NCI-H146 treated with DMSO at 0.1 percent for 48 hours (cell line): ENCODE measurements around the gene NPHP4.

Experiments
- DNase-seq: peaks from one replicate; lab custom pipeline; 2025; ENCODE audit not compliant: unreplicated experiment; lab: John Stamatoyannopoulos, UW

Gene NPHP4

DNA sequence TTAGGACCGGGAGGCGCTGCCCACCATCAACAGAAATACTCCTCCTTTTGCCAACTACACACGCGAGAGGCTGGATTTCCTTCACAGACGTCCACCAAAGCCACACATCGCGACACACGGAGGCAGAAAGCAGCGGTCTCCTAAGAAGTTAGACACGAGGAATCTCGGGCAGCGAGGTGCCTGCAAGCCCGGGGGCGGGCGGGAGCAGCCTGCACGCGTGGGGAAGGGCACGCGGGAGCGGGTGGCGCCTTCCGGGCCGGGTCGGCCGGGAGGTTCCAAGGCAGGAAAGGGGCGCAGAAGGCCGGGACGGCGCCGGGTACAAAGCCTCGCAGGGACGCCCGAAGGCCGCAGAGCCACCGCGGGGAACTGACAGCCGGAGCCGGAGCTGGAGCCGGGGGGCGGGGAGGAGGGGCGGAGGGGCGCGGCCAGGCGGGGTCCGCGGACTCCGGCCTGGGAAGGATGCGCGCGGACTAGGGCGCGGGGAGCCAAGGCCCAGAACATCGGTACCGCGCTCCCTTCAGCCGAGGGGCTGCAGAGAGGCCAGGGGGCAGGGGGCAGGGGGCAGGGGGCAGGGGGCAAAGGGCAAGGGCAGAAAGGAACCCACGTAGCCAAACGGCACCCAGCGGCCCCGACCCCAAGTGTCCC is 722 bp downstream of the NPHP4 start:
- no peak for DNase-seq

DNA sequence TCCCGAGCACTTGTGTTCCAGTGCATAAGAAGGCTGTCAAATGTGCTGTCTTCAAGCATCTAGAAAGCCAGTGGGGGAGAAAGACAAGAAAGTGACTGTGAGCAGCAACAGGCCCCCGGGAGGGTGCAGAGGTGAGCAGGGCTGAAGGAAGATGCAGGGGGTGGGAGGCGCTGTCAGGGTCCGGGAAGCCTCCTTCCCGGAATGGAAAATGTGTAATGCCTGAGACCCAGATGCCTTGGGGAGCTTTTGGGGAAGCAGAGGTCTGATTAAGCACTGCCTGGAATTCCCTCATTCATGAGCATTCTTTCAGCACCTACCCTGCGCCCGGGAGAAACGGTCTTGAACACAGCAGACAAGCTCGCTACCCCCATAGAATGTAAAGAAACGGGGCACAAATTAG is 1.3 kb downstream of the NPHP4 start:
- DNase-seq = no peak

DNA sequence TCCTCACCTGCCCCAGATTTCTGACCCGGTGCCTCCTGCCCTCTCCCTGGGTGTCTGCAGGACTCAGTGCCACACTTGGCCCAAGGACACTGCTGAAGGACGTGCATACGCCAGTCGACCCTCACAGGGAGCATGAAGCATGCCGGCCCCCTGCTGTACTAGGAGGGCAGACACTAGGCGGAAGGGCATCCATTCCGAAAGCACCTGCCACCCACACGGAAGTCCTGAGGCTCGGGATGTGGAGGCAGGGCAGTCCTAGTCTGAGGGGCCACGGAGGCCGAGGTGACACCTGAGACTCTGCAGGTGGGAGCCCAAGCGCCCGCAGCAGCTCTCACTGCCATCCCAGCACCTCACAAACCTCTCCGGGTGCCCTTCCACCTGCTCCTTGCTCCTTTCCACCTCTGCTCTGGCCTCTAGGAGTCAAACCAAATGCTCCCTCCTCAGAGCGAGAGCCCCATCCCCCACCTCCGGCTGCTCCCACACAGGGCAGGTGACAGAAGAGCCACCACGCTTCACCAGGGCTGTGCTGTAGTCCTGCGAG is 2.4 kb downstream of the NPHP4 start:
- DNase-seq = no peak

DNA sequence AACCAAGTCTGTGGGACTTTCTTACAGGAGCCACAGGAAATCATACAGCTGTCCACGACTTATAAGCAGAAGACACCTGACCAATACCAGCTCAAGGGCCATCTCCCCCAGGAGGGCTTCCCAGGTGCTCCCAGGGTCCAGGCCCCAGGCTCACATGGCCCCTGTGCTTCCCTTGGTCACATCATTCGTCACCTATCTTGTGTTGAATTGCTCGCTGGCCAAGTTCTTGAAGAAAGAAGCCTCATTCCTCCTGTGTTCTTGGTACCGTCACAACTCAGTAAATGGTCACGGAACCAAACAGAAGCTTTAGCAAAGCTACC is 3.0 kb downstream of the NPHP4 start:
- DNase-seq = no peak

DNA sequence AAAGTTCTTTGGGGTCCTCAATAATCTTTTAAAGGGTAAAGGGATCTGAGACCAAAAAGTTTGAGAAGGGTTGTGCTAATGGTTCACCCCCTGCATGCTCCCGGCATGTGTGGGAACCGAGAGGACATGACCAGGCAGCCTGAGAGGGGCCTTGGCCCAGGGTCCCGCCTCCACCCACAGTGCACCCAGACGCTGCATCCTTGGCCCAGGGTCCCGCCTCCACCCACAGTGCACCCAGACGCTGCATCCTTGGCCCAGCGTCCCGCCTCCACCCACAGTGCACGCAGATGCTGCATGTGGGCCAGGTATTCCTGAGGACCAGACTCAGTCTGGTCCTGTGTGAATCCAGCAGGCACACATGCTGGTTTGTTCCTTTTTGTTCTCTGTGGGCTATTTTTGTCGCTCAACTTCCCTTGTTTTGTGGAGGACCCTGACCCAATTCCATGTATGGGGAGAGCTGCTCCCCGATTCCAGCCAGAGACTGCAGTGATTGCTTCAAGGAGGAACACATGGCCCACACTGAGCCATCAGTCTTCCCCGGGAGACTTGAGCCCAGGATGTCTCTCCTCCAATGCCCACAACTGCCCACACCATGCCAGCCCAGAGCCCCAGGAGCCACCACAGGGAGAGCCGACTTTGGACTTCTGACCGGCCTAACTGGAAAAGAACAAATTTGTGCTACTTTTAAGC is 3.5 kb downstream of the NPHP4 start:
- no peak for DNase-seq

DNA sequence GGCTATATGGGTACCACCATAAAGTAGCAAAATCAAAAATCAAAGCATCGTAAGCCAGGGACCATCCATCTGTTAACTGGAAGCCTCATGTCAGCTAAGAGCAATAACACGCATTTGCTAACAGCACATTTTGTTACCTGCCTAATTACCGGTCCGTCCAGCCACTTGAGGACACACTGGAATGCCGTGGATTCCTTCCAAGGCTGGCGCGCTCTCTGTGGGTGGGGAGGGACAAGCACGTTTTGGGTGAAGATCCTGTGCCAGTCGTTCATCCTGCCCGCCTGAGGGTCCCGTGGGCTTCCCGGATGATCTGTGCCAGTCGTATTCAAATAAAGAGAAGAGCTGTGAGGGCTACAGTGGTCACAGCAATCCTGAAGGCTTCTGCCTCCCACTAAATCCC is 6.2 kb downstream of the NPHP4 start:
- DNase-seq = no peak

DNA sequence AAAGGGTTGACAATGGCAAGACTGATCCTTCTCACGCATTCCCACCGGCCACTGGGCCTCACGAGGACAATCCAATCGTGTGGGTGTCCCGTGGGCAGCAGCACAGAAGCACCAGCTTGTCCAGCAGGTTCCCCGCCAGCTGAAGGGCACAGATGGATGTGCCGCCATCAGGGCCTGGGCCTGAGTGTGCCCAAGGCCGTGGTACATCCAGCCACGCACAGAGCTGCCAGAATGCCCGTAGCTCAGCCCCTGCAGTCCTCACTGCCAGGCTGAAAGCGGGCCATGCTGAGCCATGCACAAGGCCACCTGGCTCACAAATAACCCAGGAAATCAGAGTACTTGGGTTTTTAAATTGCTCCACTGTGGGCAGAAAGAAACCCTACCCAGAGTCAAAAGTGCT is 7.0 kb downstream of the NPHP4 start:
- no peak for DNase-seq

DNA sequence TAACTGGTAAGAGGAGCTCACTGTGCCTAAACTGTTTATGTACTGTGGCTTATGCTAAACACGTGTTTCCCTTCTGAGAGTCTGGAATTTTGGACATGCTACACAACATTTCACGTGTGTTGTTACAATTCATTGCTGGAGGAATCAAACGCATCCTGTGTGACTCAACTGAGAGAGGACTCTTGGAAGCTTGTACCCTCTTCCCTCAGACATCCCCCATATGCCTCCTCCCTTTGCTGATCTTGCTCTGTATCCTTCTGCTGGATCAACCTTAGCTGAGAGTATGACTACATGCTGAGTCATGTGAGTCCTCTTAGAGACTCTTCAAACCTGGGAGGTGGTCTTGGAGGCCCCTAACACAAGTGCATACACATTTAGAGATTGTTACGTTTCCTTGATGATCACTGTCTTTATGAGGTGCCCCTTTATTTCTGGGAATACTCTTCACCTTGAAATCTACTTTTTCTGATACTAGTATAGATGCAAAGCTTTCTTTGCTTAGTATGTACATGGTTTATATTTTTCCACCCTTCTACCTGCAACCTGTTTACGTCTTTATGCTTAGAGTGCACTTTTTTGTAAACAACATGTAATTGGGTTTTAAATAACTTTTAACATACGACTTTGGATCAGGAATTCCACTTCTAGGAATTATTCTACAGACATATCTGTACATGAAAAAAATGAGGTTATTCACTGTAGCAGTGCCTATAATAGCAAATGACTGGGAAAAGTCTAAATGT is 8.7 kb downstream of the NPHP4 start:
- no peak for DNase-seq

DNA sequence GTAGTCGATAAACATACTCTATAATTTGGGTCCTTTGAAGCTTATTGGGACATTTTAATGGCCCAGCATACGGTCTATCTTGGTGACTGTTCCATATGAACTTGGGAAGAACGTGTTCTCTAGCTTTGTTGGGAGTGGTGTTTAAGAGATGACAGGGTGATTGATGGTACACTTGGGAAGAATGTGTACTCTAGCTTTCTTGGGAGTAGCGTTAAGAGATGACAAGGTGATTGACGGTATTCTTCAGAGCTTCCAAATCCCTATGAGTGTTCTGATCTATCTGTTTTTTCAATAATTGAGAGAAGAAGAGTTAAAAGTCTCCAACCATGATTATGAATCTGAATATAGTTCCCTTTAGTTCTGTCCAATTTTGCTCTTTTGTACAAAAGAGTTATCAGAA is 9.4 kb downstream of the NPHP4 start:
- no peak for DNase-seq

DNA sequence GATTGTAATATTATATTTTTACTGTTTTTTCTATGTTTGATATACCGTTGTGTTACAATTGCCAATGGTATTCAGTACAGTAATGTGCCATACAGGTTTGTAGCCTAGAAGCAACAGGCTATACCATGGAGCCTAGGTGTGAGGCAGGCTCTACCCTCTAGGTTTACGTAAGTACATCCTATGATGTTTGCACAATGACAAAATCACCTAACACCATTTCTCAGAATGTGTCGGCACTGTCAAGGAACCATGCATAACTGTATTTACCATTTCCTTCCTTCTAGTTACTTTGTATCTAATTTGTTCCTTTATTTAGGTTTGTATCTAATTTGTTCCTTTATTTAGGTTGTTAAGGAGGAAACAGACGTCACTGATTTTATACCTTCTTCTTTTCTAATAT is 9.9 kb downstream of the NPHP4 start:
- DNase-seq = no peak

DNA sequence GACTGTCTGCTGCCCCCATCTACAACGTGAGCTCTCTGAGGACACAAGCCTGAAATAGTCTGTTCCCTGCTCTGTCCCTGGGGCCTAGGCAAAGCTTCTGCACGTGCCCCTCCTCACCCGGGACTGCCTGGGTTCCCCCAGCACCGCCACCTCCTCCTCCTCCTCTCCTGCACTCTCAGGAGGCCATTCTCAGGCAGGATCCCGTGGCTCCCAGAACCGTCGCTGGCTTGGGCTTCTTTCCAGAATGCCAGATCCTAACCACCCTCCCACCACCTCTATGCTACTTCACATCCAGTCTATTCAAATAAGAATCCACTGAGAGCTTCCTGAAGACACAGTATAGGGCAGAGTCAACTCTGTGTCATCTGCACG is 11.2 kb downstream of the NPHP4 start:
- no peak for DNase-seq

DNA sequence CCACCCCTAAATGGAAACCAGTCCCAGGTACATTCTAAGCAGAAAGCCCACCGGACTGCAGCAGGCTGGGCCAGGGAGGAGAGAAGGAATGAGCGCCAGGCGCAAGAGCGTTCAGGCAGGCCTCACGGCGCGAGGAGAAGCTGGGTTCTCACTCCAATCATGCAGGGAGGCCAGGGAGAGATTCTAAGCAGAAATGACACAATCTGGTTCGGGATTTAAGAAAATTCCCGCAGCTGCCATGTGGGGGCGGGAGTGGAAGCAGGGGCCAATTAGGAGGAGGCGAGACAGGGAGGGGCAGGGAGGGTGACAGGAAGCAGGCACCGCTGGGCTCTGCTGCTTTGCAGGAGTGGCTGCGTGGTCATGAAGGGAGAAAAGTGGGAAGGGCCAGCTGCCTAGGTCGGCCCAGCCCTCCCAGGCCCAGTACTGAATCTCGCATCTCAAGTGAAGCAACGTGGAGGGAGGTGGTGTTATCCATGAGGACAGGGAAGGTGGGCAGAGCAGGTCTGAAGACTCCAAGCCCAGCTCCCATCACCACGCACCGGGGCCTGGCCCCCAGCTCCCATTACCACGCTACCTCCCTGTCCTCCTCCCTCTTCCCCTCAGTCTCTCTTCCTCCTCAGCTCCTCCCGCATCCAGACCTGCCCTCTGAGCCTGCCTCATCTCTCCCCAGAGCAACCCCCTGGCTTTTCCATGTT is 11.8 kb downstream of the NPHP4 start:
- no peak for DNase-seq

DNA sequence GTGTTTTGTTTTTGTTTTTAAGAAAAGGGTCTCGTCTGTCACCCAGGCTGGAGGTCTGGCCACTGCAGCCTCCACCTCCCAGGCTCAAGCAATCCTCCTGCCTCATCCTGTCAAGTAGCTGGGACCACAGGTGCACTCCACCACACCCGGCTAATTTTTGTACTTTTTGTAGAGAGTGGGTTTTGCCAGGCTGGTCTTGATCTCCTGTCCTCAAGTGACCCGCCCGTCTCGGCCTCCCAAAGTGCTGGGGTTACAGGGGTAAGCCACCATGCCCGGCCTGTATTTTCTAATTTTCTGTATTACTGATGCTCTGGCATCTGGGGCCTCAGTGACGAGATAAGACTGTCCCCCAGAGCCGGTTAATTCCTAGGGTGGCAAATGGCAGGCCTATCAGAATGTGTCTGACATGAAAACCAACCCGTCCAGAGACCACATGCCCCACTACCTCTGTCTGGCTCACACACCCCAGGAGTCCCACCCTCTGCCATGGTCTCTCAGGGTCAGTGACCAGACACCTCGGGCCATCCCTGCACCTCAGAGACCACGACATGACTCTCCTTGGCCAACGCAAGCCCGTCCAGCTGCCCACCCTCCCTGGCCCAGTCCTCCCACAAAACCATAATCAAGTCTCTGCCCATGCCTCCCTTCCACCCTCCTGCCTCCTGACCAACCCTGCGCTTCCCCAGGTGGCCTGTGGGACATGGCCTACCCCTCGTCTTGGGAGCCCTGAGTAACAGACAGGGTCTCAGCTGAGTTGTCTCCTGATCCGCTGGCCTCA is 12.5 kb downstream of the NPHP4 start:
- DNase-seq = no peak

DNA sequence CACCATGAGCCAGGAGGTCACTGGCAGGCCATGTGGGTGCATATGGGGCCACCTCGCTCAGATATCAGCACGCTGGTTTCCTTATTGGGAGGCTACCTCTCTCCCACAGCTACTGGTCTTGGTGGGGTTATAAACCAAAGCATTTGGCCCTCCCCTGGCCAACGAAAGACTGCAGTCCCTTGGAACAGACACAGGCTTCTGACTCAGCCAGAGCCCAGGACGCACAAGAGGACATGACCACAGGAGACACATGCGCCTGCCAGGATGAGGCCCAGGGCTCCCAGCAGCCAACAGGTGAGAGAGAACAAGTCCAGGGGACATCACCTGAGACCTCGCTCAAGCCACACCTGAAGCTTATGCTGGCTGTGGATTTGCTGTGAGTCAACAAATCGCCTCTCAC is 13.8 kb downstream of the NPHP4 start:
- no peak for DNase-seq

DNA sequence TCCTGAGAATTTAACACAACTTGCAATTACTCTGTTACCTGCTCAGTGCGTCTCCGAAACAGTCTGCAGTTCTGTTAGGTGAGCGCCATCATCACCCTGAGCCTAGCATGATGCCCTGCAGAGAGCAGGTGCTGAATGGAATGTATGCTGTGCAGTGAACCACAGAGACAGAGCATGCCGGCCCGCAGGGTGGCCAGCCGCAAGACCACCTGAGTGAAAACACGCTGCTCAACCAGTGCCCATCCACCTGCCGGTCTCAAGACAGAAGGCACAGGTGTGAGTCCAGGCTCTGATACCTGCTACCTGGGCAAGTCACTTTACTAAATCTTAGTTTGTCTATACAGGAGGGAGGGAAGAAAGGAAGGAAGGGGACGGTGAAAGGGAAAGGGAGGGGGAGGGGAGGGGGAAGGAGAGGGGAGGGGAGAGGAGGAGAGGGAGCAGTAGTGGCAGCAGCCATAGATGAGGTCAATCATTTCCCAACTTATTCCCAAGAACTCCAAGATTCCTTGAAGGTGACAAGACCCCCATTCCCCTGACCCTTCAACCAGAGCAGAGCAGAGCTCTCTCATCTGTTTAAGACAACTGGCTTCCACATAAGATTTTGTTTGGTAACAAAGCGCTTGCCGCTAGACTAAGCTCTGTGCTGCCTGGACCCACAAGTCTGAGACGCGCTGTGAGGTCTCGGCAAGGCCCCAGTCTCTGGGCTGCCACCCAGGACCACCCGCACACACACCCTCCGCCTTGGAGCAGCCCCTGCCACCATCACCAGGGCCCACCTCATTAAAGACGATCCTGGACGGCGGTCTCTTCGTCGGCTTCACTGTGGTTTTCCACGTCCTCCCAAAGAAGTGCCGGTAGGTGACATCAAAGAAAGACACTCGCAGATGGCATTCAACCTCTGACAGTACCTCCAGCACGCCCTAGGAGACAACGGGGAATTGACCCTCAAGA is 14.5 kb downstream of the NPHP4 start:
- DNase-seq = no peak

DNA sequence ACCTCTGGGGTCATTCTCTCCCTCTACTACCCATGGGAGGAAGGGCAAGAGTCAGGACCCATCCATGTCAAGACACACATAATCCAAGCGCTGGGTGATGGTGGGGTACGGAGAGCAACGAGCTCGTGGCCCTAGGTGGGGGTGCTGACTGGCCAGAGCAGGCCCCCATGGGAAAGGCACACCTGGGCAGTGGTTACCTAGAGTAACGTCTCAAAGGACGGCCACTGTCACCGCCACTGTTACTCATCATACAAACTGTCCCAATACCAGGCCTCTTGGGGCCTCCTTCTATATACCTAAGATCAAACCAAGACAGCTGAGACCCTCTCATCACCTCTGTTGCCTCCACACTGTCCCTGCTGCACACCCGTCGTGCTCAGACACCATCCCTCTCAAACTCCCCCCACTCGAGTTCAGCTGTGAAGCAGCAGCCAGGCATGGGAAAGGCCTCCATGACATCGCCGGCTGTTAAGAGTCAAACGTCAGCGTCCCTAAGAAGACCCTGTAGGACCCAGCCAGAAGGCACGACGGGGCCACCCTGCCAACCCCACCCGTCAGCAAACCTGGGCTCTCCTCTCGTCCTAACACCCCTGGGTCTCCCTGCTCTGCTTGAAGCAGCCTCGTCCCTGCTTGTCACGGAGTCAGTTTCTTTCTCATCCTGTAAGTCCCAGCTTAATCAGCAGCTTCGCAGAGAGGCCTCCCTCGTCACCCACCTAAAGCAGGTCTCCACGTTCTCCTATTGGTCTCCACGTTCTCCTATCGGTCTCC is 15.3 kb downstream of the NPHP4 start:
- no peak for DNase-seq

DNA sequence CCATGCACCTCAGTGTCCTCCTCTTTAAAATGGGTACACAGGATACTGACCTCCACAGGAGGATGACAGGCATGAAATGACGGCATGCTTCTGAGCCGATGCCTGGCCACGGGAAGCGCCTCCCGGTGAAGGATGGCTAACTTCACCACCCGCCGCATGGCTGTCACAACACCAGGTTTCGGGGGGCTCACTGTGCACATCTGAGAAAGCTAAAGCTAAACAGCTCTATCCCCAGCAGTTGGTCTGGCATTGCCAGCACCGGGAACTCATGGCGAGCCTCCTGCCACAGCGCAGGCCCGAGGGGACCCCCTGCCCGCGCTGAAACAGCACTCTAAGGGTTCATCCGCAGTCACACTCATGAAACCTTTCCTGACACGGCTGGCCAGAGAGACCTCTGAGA is 16.0 kb downstream of the NPHP4 start:
- no peak for DNase-seq

DNA sequence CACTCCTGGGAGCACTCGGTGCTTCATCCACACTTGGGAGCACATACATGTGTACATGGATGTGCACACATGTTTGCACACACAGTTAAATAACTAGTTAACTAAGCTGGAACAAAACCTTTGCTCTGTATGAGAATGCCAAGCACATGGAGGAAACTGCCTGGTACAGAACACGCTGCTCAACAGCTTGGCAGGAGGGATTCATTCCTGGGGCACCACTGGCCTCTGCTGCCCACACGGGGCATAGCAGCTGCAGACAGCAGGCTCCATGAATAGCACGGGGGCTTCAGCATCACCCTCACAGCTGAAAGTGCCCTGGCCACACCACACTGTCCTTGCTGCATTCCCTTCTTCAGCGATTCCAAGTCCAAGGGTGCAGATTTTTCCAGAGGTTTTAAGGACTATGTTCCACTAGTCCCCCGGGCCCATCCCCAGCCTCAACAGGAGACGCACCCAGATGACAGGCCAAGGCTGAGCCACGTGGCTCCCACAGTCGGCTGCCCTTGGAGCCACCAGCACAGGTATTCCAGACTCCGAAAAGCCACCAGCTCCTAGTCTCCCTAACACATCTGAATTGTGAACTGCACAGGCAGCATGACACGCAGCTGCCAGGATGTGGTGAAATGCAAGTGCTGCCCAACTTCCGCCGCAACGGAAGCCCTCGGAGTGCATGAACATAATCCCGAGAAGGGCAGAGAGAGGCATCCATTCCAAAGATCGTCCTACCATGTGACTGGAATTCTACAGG is 16.9 kb downstream of the NPHP4 start:
- no peak for DNase-seq
